Measurements from ENCODE around the gene SBF2.
"Not testable (repeated sequence)": the region's sequence is repeated elsewhere in the genome, so short reads cannot be mapped to it uniquely, and the experiment has no call there.

SBF2 gene

DNA sequence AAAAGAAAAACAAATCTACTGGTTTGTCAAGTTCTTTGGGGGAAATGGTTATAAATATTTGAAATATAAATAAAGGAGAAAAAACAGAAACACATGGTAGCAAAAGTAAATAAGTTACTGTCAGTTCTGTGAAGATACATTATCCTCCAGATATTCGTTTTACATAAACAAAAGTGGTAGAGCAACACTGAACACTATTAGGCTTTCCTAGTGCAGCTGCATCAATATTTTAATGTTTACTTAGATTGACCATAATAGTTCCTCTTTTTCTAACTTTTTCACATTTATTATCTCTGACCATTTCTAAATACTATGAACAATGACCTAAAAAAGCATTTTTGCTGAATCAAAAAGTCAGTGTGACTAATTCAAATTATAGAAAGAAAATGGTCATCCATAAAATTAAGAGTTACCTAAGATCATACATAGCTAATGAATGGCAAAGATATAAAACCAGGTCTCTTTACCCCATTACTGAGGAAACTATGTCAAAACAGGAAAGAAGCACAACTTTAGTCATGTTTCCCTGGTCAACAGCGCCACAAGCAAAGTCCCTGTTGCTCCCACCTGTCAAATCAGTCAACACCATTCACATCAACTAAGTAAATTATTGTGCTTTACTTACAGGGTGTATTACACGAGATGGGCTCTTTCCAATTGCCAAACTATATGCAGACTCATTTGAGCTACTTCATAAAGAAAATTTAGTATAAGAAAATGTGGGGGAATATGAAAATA lies 38.5 kb downstream of the SBF2 start:
- no peak for TF ChIP-seq CTCF (conservative IDR thresholded peaks at IDR 0.05; ENCODE audit: low read length)
- DNase-seq (ENCODE audit: low read depth): no peak
- no peak overlapping the region for H3K4me3 ChIP-seq (ENCODE audit: low read length)

- not testable (repeated sequence) for H3K4me3 ChIP-seq (ENCODE audit: low read length); DNase-seq (ENCODE audit: low read depth)
Observed at GRCh38 chr11:10249448-10250131, 44.4 kb downstream of the SBF2 start.

- DNase-seq (ENCODE audit: low read depth): peak; percentile 42
- TF ChIP-seq CTCF (conservative IDR thresholded peaks at IDR 0.05; ENCODE audit: low read length): no peak
- no peak overlapping the region for H3K4me3 ChIP-seq (ENCODE audit: low read length)
Observed at GRCh38 chr11:10247011-10247410, 47.0 kb downstream of the SBF2 start.

DNA sequence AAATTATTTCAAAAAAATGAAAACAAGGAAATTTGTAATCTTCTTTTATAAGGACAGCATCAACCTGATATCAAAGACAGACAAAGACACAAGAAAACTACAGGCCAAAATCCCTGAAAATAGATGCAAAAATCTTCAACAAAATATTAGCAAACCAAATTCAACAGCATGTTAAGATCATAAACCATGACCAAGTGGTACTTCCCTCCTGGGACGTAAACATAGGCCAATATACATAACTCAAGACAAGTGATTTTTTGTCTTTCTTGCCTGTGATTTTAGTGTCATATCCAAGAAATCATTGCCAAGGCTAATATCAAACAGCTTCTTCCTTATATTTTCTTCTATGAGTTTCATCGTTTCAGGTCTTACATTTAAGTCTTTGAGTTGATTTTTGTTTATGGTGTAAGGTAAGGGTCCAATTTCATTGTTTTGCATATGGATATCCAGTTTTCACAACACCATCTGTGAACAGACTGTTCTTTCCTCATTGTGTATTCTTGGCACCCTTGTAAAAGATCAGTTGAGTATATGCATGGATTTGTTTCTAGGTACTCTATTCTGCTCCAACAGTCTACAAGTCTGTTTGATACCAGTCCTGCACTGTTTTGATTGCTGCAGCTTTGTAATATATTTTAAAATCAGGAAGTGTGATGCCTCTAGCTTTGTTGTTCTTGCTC lies 50.0 kb downstream of the SBF2 start:
- DNase-seq (ENCODE audit: low read depth): no peak
- TF ChIP-seq CTCF (conservative IDR thresholded peaks at IDR 0.05; ENCODE audit: low read length): no peak
- no peak overlapping the region for H3K4me3 ChIP-seq (ENCODE audit: low read length)

DNA sequence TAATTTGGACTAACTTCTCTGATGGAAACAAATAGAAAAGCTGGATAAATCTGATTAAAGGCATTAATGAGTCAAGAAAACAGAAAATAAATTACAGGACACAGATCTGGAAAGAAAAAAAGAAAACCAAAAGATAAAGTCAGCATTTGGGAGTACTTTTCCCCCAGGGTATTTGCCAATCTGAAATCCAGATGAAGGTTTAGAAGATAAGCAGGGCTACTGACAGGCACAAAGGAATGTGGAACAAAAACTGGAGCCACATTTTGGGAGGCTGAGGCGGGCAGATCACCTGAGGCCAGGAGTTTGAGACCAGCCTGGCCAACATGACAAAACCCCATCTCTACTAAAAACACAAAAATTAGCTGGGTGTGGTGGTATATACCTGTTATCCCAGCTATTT lies 57.2 kb downstream of the SBF2 start:
- TF ChIP-seq CTCF (conservative IDR thresholded peaks at IDR 0.05; ENCODE audit: low read length): no peak
- DNase-seq (ENCODE audit: low read depth): no peak
- H3K4me3 ChIP-seq (ENCODE audit: low read length): no peak overlapping the region

DNA sequence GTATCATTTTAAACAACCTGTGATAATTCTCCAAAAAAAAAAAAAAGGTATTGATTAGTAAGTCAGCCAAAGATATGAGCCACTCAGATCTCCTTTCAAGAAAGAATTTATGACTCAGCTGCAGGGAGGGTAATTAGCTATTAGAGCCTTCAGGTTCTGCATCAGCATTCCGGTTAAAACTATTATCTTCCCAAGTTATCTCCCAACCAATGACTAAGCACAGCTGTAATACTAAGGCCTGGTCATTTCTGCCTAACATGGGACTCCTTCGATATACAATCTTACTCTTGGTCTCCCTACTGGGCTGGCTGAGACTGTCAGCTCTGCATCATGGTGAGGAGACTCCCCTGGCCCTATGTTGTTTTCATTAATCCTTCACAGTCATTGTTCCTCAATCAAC lies 60.4 kb downstream of the SBF2 start:
- no peak for TF ChIP-seq CTCF (conservative IDR thresholded peaks at IDR 0.05; ENCODE audit: low read length)
- no peak overlapping the region for H3K4me3 ChIP-seq (ENCODE audit: low read length)
- peak; percentile 54 for DNase-seq (ENCODE audit: low read depth)

- DNase-seq (ENCODE audit: low read depth): no peak
- no peak overlapping the region for H3K4me3 ChIP-seq (ENCODE audit: low read length)
- TF ChIP-seq CTCF (conservative IDR thresholded peaks at IDR 0.05; ENCODE audit: low read length): no peak
Observed at GRCh38 chr11:10232756-10233155, 61.3 kb downstream of the SBF2 start.

GRCh38 chr11:10231803-10232202 lies 62.2 kb downstream of the SBF2 start:
- not testable (repeated sequence) for DNase-seq (ENCODE audit: low read depth); H3K4me3 ChIP-seq (ENCODE audit: low read length)

All from AG10803 (cell line).